Amniotic epithelial cell (primary cell): ENCODE data around the gene LRRC74B.
"Not testable (repeated sequence)": the region's sequence is repeated elsewhere in the genome, so short reads cannot be mapped to it uniquely, and the experiment has no call there.

Experiments
- DNase-seq: peaks from one replicate; pipeline ENCODE4 v3.0.0-alpha.2; 2010; ENCODE audit warnings: low read depth

Gene LRRC74B

GRCh38 chr22:21032037-21032867, 13.5 kb upstream of the LRRC74B start, which contains the start of gene SLC7A4:
Gene SLC7A4 (minus strand): TSS chr22:21032561. CDS start chr22:21031812, 749 bp downstream.
- DNase-seq: peak; percentile 44

- DNase-seq: peak; percentile 38
Observed at GRCh38 chr22:21032868-21033688, 12.7 kb upstream of the LRRC74B start.

- DNase-seq: no peak
Observed at GRCh38 chr22:21033895-21034294, 11.9 kb upstream of the LRRC74B start.

- no peak for DNase-seq
Observed at GRCh38 chr22:21034989-21035388, 10.8 kb upstream of the LRRC74B start.

- DNase-seq: peak; percentile 72
Observed at GRCh38 chr22:21038405-21038804, 7.3 kb upstream of the LRRC74B start.

GRCh38 chr22:21039158-21039557, 6.6 kb upstream of the LRRC74B start:
- not testable (repeated sequence) for DNase-seq

- peak; percentile 71 for DNase-seq
Observed at GRCh38 chr22:21041937-21042336, 3.8 kb upstream of the LRRC74B start.

- no peak for DNase-seq
Observed at GRCh38 chr22:21042978-21043859, 2.5 kb upstream of the LRRC74B start.

GRCh38 chr22:21043860-21044535, 1.7 kb upstream of the LRRC74B start:
- no peak for DNase-seq

- DNase-seq: peak; percentile 65
Observed at GRCh38 chr22:21044931-21045584, 688 bp upstream of the LRRC74B start.

- no peak for DNase-seq
Observed at GRCh38 chr22:21047035-21047661, 1.4 kb downstream of the LRRC74B start.

- DNase-seq: no peak
Observed at GRCh38 chr22:21047730-21048129, 2.0 kb downstream of the LRRC74B start.

GRCh38 chr22:21048448-21048847, 2.7 kb downstream of the LRRC74B start:
- DNase-seq: not testable (repeated sequence)

GRCh38 chr22:21048965-21049364, 3.2 kb downstream of the LRRC74B start:
- not testable (repeated sequence) for DNase-seq

- DNase-seq: no peak
Observed at GRCh38 chr22:21051145-21051830, 5.5 kb downstream of the LRRC74B start.

GRCh38 chr22:21051831-21052400, 6.2 kb downstream of the LRRC74B start:
- no peak for DNase-seq

GRCh38 chr22:21052715-21053459, 7.1 kb downstream of the LRRC74B start:
- no peak for DNase-seq

GRCh38 chr22:21054046-21054713, 8.4 kb downstream of the LRRC74B start:
- DNase-seq: no peak
